CD8-positive, alpha-beta memory T cell (primary cell): ENCODE results near the gene SAFB. TPM values are rescaled to one million over a fixed set of nuclear protein-coding genes. Genes with fewer than 3 reads are reported as not detected.

Source experiments
- CTCF ChIA-PET: fragments of 350-600 bp; sonication (Branson Sonifier 250); formaldehyde crosslinking; loops from one replicate; lab custom pipeline; 2021; ENCODE audit warnings: antibody characterized with exemption; lab: Charles Lee
- POLR2A ChIA-PET: fragments of 350-600 bp; sonication (Branson Sonifier 250); formaldehyde crosslinking; loops from one replicate; lab custom pipeline; 2021; ENCODE audit warnings: antibody characterized with exemption; lab: Charles Lee
- DNase-seq, 5 donors: peaks; one replicate each; pipeline versions ENCODE4 v3.0.0 to v3.0.0-alpha.2; 2020 to 2022; ENCODE audit warnings: mixed read lengths in 1 of 5
- H3K27ac ChIP-seq: one replicate; pipeline ENCODE4 v1.7.0; 2013; ENCODE audit warnings: low read depth, mild to moderate bottlenecking, low read length, moderate library complexity
- H3K27me3 ChIP-seq: 2 replicates; pipeline ENCODE4 v1.7.0; 2013; ENCODE audit warnings: low read length, mild to moderate bottlenecking; ENCODE audit not compliant: insufficient read depth, poor library complexity, severe bottlenecking
- H3K36me3 ChIP-seq: 2 replicates; pipeline ENCODE4 v1.7.0; 2013; ENCODE audit warnings: mild to moderate bottlenecking, low read length, moderate library complexity; ENCODE audit not compliant: insufficient read depth
- H3K4me1 ChIP-seq: 2 replicates; pipeline ENCODE4 v1.7.0; 2013; ENCODE audit warnings: mild to moderate bottlenecking, low read length, moderate library complexity; ENCODE audit not compliant: insufficient read depth
- H3K4me3 ChIP-seq: 2 replicates; pipeline ENCODE4 v1.7.0; 2013; ENCODE audit warnings: mild to moderate bottlenecking, low read length
- H3K9me3 ChIP-seq: 2 replicates; pipeline ENCODE4 v1.7.0; 2013; ENCODE audit warnings: mild to moderate bottlenecking, low read length
- H3K27ac Mint-ChIP-seq, 8 donors: one replicate each; pipeline ENCODE4 v1.8.0; 2020 to 2021; ENCODE audit warnings: mixed read lengths in 8 of 8, mild to moderate bottlenecking in 6 of 8, inconsistent platforms in 3 of 8, moderate library complexity in 3 of 8
- H3K27me3 Mint-ChIP-seq, 2 donors: one replicate each; pipeline ENCODE4 v1.8.0; 2020 to 2021; ENCODE audit warnings: mixed read lengths in 2 of 2, mild to moderate bottlenecking in 1 of 2, moderate library complexity in 1 of 2
- H3K36me3 Mint-ChIP-seq, 3 donors: one replicate each; pipeline ENCODE4 v1.8.0; 2020 to 2021; ENCODE audit warnings: mixed read lengths in 3 of 3, inconsistent platforms in 1 of 3, mild to moderate bottlenecking in 1 of 3
- H3K4me1 Mint-ChIP-seq, 3 donors: one replicate each; pipeline ENCODE4 v1.8.0; 2020 to 2021; ENCODE audit warnings: mixed read lengths in 3 of 3, inconsistent platforms in 1 of 3, mild to moderate bottlenecking in 1 of 3
- H3K4me3 Mint-ChIP-seq, 7 donors: one replicate each; pipeline ENCODE4 v1.8.0; 2020 to 2021; ENCODE audit warnings: mixed read lengths in 7 of 7, mild to moderate bottlenecking in 6 of 7, moderate library complexity in 4 of 7, inconsistent platforms in 2 of 7
- H3K9me3 Mint-ChIP-seq, 5 donors: one replicate each; pipeline ENCODE4 v1.8.0; 2020 to 2022; ENCODE audit warnings: mixed read lengths in 5 of 5, mild to moderate bottlenecking in 3 of 5, moderate library complexity in 2 of 5, inconsistent platforms in 1 of 5
- polyA plus RNA-seq: library from polyadenylated mRNA; unstranded; fragments of 300-500 nt; fragmentation: Illumina TruSeq; gene quantifications from one replicate; pipeline ENCODE4 v1.2.3, GENCODE V29; 2021
- total RNA-seq, 2 experiments: library from RNA; stranded (reverse); gene quantifications; one replicate each; pipeline ENCODE4 v1.2.3, GENCODE V29; 2021

Gene SAFB
- total and polyA plus RNA-seq, 3 experiments from 2014 or later = 103 to 132 (median 124) TPM

- H3K4me3 Mint-ChIP-seq = peak within 1 kb of the TSS; percentile 91 to 97 (median 95)
- no peaks in the 10 kb centered on the region for H3K9me3 ChIP-seq
- H3K27me3 Mint-ChIP-seq = no peaks in the 10 kb centered on the region
- peaks cover 0 to 51% (median 0%) of the 10 kb centered on the region in 3 donors for H3K36me3 Mint-ChIP-seq
- H3K4me1 ChIP-seq = peaks cover 16% of the 10 kb centered on the region
- H3K9me3 Mint-ChIP-seq = no peaks in the 10 kb centered on the region
- H3K36me3 ChIP-seq = peaks cover 12% of the 10 kb centered on the region
- peak; percentile 97 to 98 (median 98) for DNase-seq
- peak within 1 kb of the TSS; percentile 97 for H3K4me3 ChIP-seq
- H3K27ac ChIP-seq = peak within 1 kb of the TSS; percentile 89
- ChIA-PET CTCF (interaction anchor here (0.6 to 4.7 kb wide), 21 partner anchors 9 to 289 kb away, joined by 3 to 47 read pairs (median 4); partner anchors contain the start of genes CATSPERD, DUS3L, LONP1 and MICOS13), POLR2A (interaction anchor here (0.5 to 2.4 kb wide), 12 partner anchors 8 to 1159 kb away, joined by 3 to 28 read pairs (median 4); partner anchors contain the start of genes CATSPERD, LONP1, SAFB and SAFB2)
- peaks cover 24 to 64% (median 28%) of the 10 kb centered on the region in 3 donors for H3K4me1 Mint-ChIP-seq
- no peaks in the 10 kb centered on the region for H3K27me3 ChIP-seq
- peak within 1 kb of the TSS; percentile 90 to 99 (median 97) for H3K27ac Mint-ChIP-seq
Observed at GRCh38 chr19:5690125-5690954, 67.5 kb downstream of the SAFB start, which contains the start of gene RPL36. Gene RPL36 (plus strand): TSS chr19:5690295. CDS start chr19:5690508, 213 bp downstream.

GRCh38 chr19:5690955-5691821 is 68.3 kb downstream of the SAFB start:
- POLR2A ChIA-PET = interaction anchor here (0.5 to 2.4 kb wide), 9 partner anchors 9 to 1158 kb away, joined by 3 to 28 read pairs (median 4); partner anchors contain the start of genes CATSPERD, LONP1, SAFB and SAFB2
- peak overlapping the region; percentile 91 to 97 (median 95) for H3K4me3 Mint-ChIP-seq
- Histone ChIP-seq H3K9me3 (no peaks in the 10 kb centered on the region), H3K27ac (peak overlapping the region; percentile 89), H3K36me3 (peaks cover 12% of the 10 kb centered on the region), H3K4me1 (peaks cover 16% of the 10 kb centered on the region), H3K27me3 (no peaks in the 10 kb centered on the region), H3K4me3 (peak overlapping the region; percentile 97)
- H3K27ac Mint-ChIP-seq = peak overlapping the region; percentile 90 to 99 (median 97)
- peak; percentile 28 to 65 (median 28) for DNase-seq
- H3K4me1 Mint-ChIP-seq = peaks cover 24 to 58% (median 27%) of the 10 kb centered on the region in 3 donors
- CTCF ChIA-PET = interaction anchor here (1.0 to 3.5 kb wide), 2 partner anchors 9 to 28 kb away, joined by 6 to 47 read pairs; partner anchors contain the start of genes CATSPERD and LONP1
- peaks cover 0 to 54% (median 0%) of the 10 kb centered on the region in 3 donors for H3K36me3 Mint-ChIP-seq
- no peaks in the 10 kb centered on the region for H3K9me3 Mint-ChIP-seq
- no peaks in the 10 kb centered on the region for H3K27me3 Mint-ChIP-seq

- H3K27ac ChIP-seq = peak overlapping the region; percentile 89
- ChIA-PET POLR2A (interaction anchor here (0.5 to 2.4 kb wide), 4 partner anchors 10 to 36 kb away, joined by 3 to 28 read pairs (median 4); partner anchors contain the start of genes CATSPERD and LONP1), CTCF (interaction anchor here (1.5 to 3.5 kb wide), 2 partner anchors 27 to 29 kb away, joined by 3 to 47 read pairs; partner anchors contain the start of genes CATSPERD and LONP1)
- Mint-ChIP-seq H3K27me3 (no peaks in the 10 kb centered on the region), H3K9me3 (no peaks in the 10 kb centered on the region), H3K27ac (peak overlapping the region; percentile 66 to 97 (median 92)), H3K4me3 (peak overlapping the region; percentile 66 to 97 (median 94)), H3K4me1 (peaks cover 21 to 50% (median 22%) of the 10 kb centered on the region in 3 donors), H3K36me3 (peaks cover 0 to 60% (median 0%) of the 10 kb centered on the region in 3 donors)
- no peaks in the 10 kb centered on the region for H3K27me3 ChIP-seq
- peaks cover 16% of the 10 kb centered on the region for H3K4me1 ChIP-seq
- H3K36me3 ChIP-seq = peaks cover 12% of the 10 kb centered on the region
- no peak for DNase-seq
- H3K4me3 ChIP-seq = no peak overlapping the region
- H3K9me3 ChIP-seq = no peaks in the 10 kb centered on the region
Observed at GRCh38 chr19:5691822-5692722, 69.2 kb downstream of the SAFB start.

- peaks cover 0 to 65% (median 0%) of the 10 kb centered on the region in 3 donors for H3K36me3 Mint-ChIP-seq
- POLR2A ChIA-PET = interaction anchor here (1.4 kb wide), 1 partner anchor 27 kb away, joined by 3 read pairs; the partner anchor contains the start of gene LONP1
- CTCF ChIA-PET = interaction anchor here (1.5 kb wide), 1 partner anchor 29 kb away, joined by 3 read pairs; no protein-coding TSS in a partner anchor
- H3K4me1 ChIP-seq = peaks cover 10% of the 10 kb centered on the region
- no peaks in the 10 kb centered on the region for H3K9me3 Mint-ChIP-seq
- H3K4me3 ChIP-seq = no peak overlapping the region
- no peaks in the 10 kb centered on the region for H3K9me3 ChIP-seq
- H3K4me1 Mint-ChIP-seq = peaks cover 21 to 48% (median 22%) of the 10 kb centered on the region in 3 donors
- H3K27me3 ChIP-seq = no peaks in the 10 kb centered on the region
- peaks cover 12% of the 10 kb centered on the region for H3K36me3 ChIP-seq
- peak overlapping the region in 7 of 8 donors; percentile 61 to 95 (median 66) for H3K27ac Mint-ChIP-seq
- no peak overlapping the region for H3K27ac ChIP-seq
- peak overlapping the region; percentile 18 to 94 (median 66) for H3K4me3 Mint-ChIP-seq
- no peak for DNase-seq
- H3K27me3 Mint-ChIP-seq = no peaks in the 10 kb centered on the region
Observed at GRCh38 chr19:5692723-5693194, 69.9 kb downstream of the SAFB start.

GRCh38 chr19:5693195-5694166 is 70.6 kb downstream of the SAFB start:
- Mint-ChIP-seq H3K27ac (peak overlapping the region in 5 of 8 donors; percentile 22 to 86 (median 54)), H3K36me3 (peaks cover 0 to 69% (median 0%) of the 10 kb centered on the region in 3 donors), H3K27me3 (no peaks in the 10 kb centered on the region), H3K4me1 (peaks cover 17 to 43% (median 22%) of the 10 kb centered on the region in 3 donors), H3K4me3 (peak overlapping the region in 2 of 7 donors; percentile 18 to 94), H3K9me3 (no peaks in the 10 kb centered on the region)
- POLR2A ChIA-PET = interaction anchor here (1.4 kb wide), 1 partner anchor 26 kb away, joined by 3 read pairs; the partner anchor contains the start of gene LONP1
- Histone ChIP-seq H3K27me3 (no peaks in the 10 kb centered on the region), H3K4me1 (peaks cover 10% of the 10 kb centered on the region), H3K36me3 (peaks cover 12% of the 10 kb centered on the region), H3K9me3 (no peaks in the 10 kb centered on the region), H3K27ac (no peak overlapping the region), H3K4me3 (no peak overlapping the region)
- CTCF ChIA-PET = interaction anchor here (1.5 kb wide), 1 partner anchor 28 kb away, joined by 3 read pairs; no protein-coding TSS in a partner anchor
- no peak for DNase-seq
